SK-N-SH (cell line): ENCODE data around the gene TENT4A.

Experiments
- CTCF ChIP-seq: fragments of 200-600 bp; sonication (generic); IDR thresholded peaks from 2 replicates; pipeline ENCODE4 v1.6.1; 2017; ENCODE audit warnings: antibody characterized with exemption, mild to moderate bottlenecking, moderate library complexity
- ELF1 ChIP-seq: IDR thresholded peaks from 2 replicates; pipeline ENCODE4 v1.4.0; 2012
- EP300 ChIP-seq, 2 experiments: IDR thresholded peaks; 2 replicates each; pipeline versions ENCODE4 v1.4.0 to v1.6.1; 2012; ENCODE audit warnings: borderline replicate concordance in 1 of 2, low read depth in 1 of 2, low read length in 1 of 2
- EZH2phosphoT487 ChIP-seq: fragments of 200-600 bp; sonication (generic); IDR thresholded peaks from 2 replicates; pipeline ENCODE4 v1.6.1; 2017; ENCODE audit warnings: low read depth, mixed run types, mild to moderate bottlenecking, antibody characterized with exemption, moderate library complexity, borderline replicate concordance
- GATA2 ChIP-seq: sonication (generic); formaldehyde crosslinking; IDR thresholded peaks from 2 replicates; pipeline ENCODE4 v1.5.0; 2020; ENCODE audit warnings: mild to moderate bottlenecking, missing genetic modification reagents
- JUND ChIP-seq: IDR thresholded peaks from 2 replicates; pipeline ENCODE4 v1.4.0; 2012
- MAX ChIP-seq: IDR thresholded peaks from 2 replicates; pipeline ENCODE4 v1.4.0; 2012; ENCODE audit warnings: low read depth
- POLR2AphosphoS5 ChIP-seq: IDR thresholded peaks from 2 replicates; pipeline ENCODE4 v1.6.1; 2012; ENCODE audit warnings: low read depth, low read length
- RAD21 ChIP-seq: IDR thresholded peaks from 2 replicates; pipeline ENCODE4 v1.6.1; 2012; ENCODE audit warnings: mild to moderate bottlenecking, low read length
- REST ChIP-seq: IDR thresholded peaks from 2 replicates; pipeline ENCODE4 v1.6.1; 2012; ENCODE audit warnings: mild to moderate bottlenecking, low read depth, low read length, moderate library complexity
- TAF1 ChIP-seq: IDR thresholded peaks from 2 replicates; pipeline ENCODE4 v1.6.1; 2012; ENCODE audit warnings: low read depth, mild to moderate bottlenecking, low read length, moderate library complexity, borderline replicate concordance
- USF2 ChIP-seq: fragments of 150-350 bp; IDR thresholded peaks from 2 replicates; pipeline ENCODE4 v1.6.1; 2017; ENCODE audit warnings: antibody characterized with exemption, low read length, low read depth, borderline replicate concordance
- YY1 ChIP-seq: IDR thresholded peaks from 2 replicates; pipeline ENCODE4 v1.4.0; 2012; ENCODE audit warnings: low read depth, mild to moderate bottlenecking

- TF ChIP-seq CTCF (no peak), TAF1 (no peak), GATA2 (CRISPR knock-in tag) (no peak), POLR2AphosphoS5 (no peak), JUND (no peak), EP300 (IDR thresholded peaks at IDR 0.05; ENCODE audit: borderline replicate concordance in 1 of 2, low read depth in 1 of 2, low read length in 1 of 2) (no peak), EZH2phosphoT487 (no peak), REST (no peak), YY1 (no peak), ELF1 (no peak), RAD21 (no peak), MAX (no peak), USF2 (no peak)
Observed at GRCh38 chr5:6729386-6730310, 16.4 kb downstream of the TENT4A start.
